ENCODE measurements around the gene PLA2G4C. TPM values are rescaled to one million over a fixed set of nuclear protein-coding genes. Genes with fewer than 3 reads are reported as not detected.
"Not testable (repeated sequence)": the region's sequence is repeated elsewhere in the genome, so short reads cannot be mapped to it uniquely, and the experiment has no call there.

The PLA2G4C gene
- polyA plus RNA-seq, 2 of the 4 experiments (the other 2 are of a cell fraction) = 1.4 to 2.1 TPM

DNA sequence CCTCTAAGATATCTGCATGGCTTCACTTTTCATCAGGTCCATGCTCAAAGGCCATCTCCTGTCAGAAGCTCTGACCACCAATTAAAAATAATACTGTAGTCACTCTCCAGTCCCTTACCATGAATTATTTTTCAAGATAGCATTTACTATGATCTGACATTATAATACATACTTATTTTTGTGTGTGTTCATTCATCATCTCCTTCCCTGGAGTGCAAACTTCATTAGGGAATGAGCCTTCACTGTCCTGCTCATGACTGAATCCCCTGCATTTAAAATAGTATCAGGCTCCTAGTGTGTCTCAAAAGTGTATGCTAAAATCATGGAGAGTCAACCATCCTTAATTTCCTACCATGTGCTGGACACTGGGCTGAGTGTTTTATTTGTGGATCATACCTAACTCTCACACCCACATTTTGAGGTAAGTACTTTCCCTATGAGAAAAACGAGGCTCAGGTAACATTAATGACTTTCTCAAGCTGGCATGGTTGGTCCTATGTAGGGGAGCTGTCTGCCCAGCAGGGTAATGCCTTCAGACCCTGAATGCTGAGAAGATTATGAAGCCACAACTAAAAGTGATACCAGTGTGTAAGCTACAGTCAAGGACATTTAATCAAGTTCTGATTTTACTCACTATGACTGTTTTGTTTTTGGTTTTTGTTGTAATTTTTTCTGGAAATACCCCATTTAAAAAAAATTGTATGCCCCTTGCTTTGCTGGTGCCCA, 16.3 kb downstream of the PLA2G4C start:
- TF ChIP-seq HDAC2 (IDR thresholded peaks at IDR 0.05) (no peak), GATA3 (IDR thresholded peaks at IDR 0.05; ENCODE audit: borderline replicate concordance) (no peak), EHMT2 (IDR thresholded peaks at IDR 0.05; ENCODE audit: low read depth) (no peak), SREBF2 (IDR thresholded peaks at IDR 0.05) (no peak), TFCP2L1 (CRISPR knock-in tag; IDR thresholded peaks at IDR 0.05) (no peak), KDM5A (IDR thresholded peaks at IDR 0.05) (no peak), HOXB13 (CRISPR knock-in tag; IDR thresholded peaks at IDR 0.05; ENCODE audit: low read depth) (no peak), POLR2A (IDR thresholded peaks at IDR 0.05; ENCODE audit: low read length) (no peak), RCOR1 (IDR thresholded peaks at IDR 0.05; ENCODE audit: low read depth, low read length) (no peak)
- TF ChIP-seq, protein P1, sequence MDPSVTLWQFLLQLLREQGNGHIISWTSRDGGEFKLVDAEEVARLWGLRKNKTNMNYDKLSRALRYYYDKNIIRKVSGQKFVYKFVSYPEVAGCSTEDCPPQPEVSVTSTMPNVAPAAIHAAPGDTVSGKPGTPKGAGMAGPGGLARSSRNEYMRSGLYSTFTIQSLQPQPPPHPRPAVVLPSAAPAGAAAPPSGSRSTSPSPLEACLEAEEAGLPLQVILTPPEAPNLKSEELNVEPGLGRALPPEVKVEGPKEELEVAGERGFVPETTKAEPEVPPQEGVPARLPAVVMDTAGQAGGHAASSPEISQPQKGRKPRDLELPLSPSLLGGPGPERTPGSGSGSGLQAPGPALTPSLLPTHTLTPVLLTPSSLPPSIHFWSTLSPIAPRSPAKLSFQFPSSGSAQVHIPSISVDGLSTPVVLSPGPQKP (IDR thresholded peaks at IDR 0.05; ENCODE audit: low read depth, low read length) = no peak
- TF ChIP-seq, protein P2, sequence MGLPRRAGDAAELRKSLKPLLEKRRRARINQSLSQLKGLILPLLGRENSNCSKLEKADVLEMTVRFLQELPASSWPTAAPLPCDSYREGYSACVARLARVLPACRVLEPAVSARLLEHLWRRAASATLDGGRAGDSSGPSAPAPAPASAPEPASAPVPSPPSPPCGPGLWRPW (IDR thresholded peaks at IDR 0.05) = no peak
- CTCF ChIA-PET = interaction anchor here (1.3 to 3.1 kb wide), 4 partner anchors 8 to 129 kb away, joined by 4 to 17 read pairs (median 8); no protein-coding TSS in a partner anchor
- POLR2A ChIA-PET = interaction anchor here (1.1 kb wide), 1 partner anchor 16 kb away, joined by 3 read pairs; the partner anchor contains the start of gene PLA2G4C
- no peak for ATAC-seq
- WGBS (ENCODE audit: missing lambda C conversion rate) = 0% methylated on average over 1 of the region's 1 CpG
- H3K4me1 ChIP-seq = peaks cover 5% of the 10 kb centered on the region; the same call in 1 of the 3 replicates
- H3K9me3 ChIP-seq = peaks cover 28% of the 10 kb centered on the region
- FAIRE-seq = no peak
- no peak overlapping the region for H3K27ac ChIP-seq
- H3K4me2 ChIP-seq = no peak overlapping the region
- DNase-seq (ENCODE audit: low read depth in 1 of 2, low spot score in 1 of 2) = no peak
- no peak overlapping the region for H3K4me3 ChIP-seq

DNA sequence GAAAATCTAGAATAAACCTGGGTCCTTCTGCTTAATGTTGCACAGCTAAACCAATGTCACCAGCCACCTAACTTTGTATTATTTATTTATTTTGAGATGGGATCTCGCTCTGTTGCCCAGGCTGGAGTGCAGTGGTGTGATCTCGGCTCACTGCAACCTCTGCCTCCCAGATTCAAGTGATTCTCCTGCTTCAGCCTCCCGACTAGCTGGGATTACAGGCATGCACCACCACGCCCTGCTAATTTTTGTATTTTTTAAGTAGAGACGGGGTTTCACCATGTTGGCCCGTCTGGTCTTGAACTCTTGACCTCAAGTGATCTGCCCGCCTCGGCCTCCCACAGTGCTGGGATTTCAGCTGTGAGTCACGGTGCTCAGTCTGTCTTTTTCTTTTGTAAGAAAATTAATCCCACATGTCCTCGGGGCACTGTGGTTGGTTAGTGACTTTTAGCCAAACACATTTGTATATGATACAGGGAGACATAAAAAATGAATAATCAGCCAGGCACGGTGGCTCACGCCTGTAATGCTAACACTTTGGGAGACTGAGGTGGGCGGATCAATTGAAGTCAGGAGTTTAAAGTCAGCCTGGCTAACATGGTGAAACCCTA, 19.4 kb downstream of the PLA2G4C start:
- FAIRE-seq, POLR2A ChIA-PET: not testable (repeated sequence)
- peak overlapping the region; percentile 7; the same call in 1 of the 3 replicates for H3K4me2 ChIP-seq

DNA sequence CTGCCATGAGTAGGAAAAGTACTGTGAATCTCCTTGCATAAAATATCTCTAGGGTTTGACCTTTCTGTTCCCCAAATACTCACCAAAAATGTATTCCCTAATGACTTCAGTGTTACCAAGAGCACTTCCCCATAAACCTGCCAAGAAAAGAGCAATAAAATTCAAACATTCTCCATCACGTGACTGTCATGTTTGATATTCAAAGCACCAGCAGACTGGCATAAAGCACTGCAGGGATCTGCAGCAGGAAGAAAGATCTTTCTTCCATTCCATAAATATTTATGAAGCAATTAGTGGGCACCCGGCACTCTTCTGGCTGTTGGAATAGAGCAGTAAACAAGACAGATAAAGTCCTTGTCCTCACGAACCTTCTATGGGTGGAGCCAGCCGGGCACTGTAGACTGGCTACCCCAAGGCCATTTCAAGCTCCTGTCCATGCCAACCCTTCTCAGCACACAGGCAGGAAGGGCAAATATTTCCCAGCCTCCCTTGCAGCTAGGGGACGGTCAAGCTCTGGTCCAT, 20.3 kb downstream of the PLA2G4C start:
- H3K4me1 ChIP-seq = peaks cover 5% of the 10 kb centered on the region; the same call in 1 of the 3 replicates
- TF ChIP-seq, protein P3, sequence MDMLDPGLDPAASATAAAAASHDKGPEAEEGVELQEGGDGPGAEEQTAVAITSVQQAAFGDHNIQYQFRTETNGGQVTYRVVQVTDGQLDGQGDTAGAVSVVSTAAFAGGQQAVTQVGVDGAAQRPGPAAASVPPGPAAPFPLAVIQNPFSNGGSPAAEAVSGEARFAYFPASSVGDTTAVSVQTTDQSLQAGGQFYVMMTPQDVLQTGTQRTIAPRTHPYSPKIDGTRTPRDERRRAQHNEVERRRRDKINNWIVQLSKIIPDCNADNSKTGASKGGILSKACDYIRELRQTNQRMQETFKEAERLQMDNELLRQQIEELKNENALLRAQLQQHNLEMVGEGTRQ (IDR thresholded peaks at IDR 0.05) = peak; percentile 52
- TF ChIP-seq PHF8 (IDR thresholded peaks at IDR 0.05; ENCODE audit: borderline replicate concordance, low read depth) (no peak), FOSB (CRISPR knock-in tag; IDR thresholded peaks at IDR 0.05) (no peak), MYC (IDR thresholded peaks at IDR 0.05; ENCODE audit: borderline replicate concordance, low read length) (no peak), RCOR1 (IDR thresholded peaks at IDR 0.05; ENCODE audit: low read depth, low read length) (no peak), FOXS1 (CRISPR knock-in tag; IDR thresholded peaks at IDR 0.05) (no peak), HDAC2 (IDR thresholded peaks at IDR 0.05) (no peak)
- H3K9me3 ChIP-seq = peaks cover 37% of the 10 kb centered on the region
- H3K4me2 ChIP-seq = no peak overlapping the region
- no peak for ATAC-seq
- H3K27ac ChIP-seq = no peak overlapping the region
- CTCF ChIA-PET = interaction anchor here (0.7 to 1.7 kb wide), 7 partner anchors 13 to 170 kb away, joined by 3 to 9 read pairs (median 3); no protein-coding TSS in a partner anchor
- 26% methylated on average over 5 of the region's 5 CpGs for WGBS (ENCODE audit: missing lambda C conversion rate)
- H3K4me3 ChIP-seq = no peak overlapping the region
- POLR2A ChIA-PET = no interaction called here
- no peak for FAIRE-seq
- no peak for DNase-seq (ENCODE audit: low read depth in 1 of 2, low spot score in 1 of 2)

More for the DNA sequence above, 19.4 kb downstream of the PLA2G4C start:
- peaks cover 35% of the 10 kb centered on the region for H3K9me3 ChIP-seq
- CTCF ChIA-PET = interaction anchor here (0.7 to 1.7 kb wide), 8 partner anchors 12 to 1562 kb away, joined by 3 to 9 read pairs (median 4); no protein-coding TSS in a partner anchor
- peak in 1 of 2 experiments; percentile 32; a peak in 2 of 6 replicates for ATAC-seq
- not testable (repeated sequence) for H3K27ac ChIP-seq; H3K4me3 ChIP-seq; H3K4me1 ChIP-seq; TF ChIP-seq FOSL2 (IDR thresholded peaks at IDR 0.05)
- DNase-seq (ENCODE audit: low read depth in 1 of 2, low spot score in 1 of 2) = peak in 1 of 2 experiments; percentile 49
- TF ChIP-seq, protein P4, sequence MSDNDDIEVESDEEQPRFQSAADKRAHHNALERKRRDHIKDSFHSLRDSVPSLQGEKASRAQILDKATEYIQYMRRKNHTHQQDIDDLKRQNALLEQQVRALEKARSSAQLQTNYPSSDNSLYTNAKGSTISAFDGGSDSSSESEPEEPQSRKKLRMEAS (IDR thresholded peaks at IDR 0.05) = 0 out of 2 replicates have a peak, but pooled peaks have one; percentile 10
- TF ChIP-seq FOSL2 (CRISPR knock-in tag; IDR thresholded peaks at IDR 0.05) = peak; percentile 46; the same call in 1 of the 2 replicates
- WGBS (ENCODE audit: missing lambda C conversion rate) = 16% methylated on average over 13 of the region's 13 CpGs

DNA sequence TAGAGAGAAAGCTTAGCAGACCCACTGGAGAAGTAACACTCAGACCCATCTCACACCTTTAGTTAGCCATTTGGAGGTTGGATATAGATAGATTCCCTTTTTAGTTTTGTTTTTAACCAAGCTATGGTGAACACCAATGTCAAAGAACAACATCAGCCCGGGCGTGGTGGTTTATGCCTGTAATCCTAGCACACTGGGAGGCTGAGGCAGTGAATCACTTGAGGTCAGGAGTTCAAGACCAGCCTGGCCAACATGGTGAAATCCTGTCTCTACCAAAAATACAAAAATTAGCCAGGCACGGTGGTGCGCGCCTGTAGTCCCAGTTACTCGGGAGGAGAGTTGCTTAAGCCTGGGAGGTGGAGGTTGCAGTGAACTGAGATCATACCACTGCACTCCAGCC, 21.6 kb downstream of the PLA2G4C start:
- H3K4me3 ChIP-seq; FAIRE-seq; DNase-seq (ENCODE audit: low read depth in 1 of 2, low spot score in 1 of 2); H3K4me1 ChIP-seq; ATAC-seq; POLR2A ChIA-PET; H3K27ac ChIP-seq; H3K4me2 ChIP-seq: not testable (repeated sequence)
- H3K9me3 ChIP-seq = peaks cover 40% of the 10 kb centered on the region
- 59% methylated on average over 6 of the region's 6 CpGs for WGBS (ENCODE audit: missing lambda C conversion rate)
- CTCF ChIA-PET = interaction anchor here (1.0 kb wide), 1 partner anchor 45 kb away, joined by 3 read pairs; the partner anchor contains the start of gene CABP5

All from A549 (cell line).